HG02938 (cell line): ENCODE data around the gene PPP3CA.
"Not testable (repeated sequence)": the region's sequence is repeated elsewhere in the genome, so short reads cannot be mapped to it uniquely, and the experiment has no call there.

Experiments
- ATAC-seq: cut with Tn5 transposase; IDR thresholded peaks from one replicate; pipeline ENCODE4 v1.9.1; 2021; ENCODE audit warnings: mild to moderate bottlenecking, moderate library complexity; ENCODE audit not compliant: unreplicated experiment

PPP3CA gene

DNA sequence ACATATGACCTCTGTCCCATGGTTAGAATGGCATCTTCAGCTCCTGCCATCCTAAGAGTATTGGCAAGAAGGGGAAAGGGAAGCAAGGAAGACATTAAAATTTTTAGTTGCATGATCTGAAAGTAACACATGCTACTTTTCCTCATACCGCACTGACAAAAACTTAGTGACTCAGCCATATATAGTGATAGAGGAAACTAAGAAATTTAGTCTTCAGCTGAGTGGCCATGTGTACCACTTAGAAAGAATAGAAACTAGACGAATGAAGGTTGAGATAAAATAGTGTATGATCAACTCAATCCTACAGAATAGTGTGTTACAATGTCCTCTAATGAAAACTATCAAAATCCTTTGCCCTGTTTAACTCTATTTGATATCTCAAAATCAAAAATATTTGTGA, 164.1 kb downstream of the PPP3CA start:
- peak; percentile 71 for ATAC-seq

DNA sequence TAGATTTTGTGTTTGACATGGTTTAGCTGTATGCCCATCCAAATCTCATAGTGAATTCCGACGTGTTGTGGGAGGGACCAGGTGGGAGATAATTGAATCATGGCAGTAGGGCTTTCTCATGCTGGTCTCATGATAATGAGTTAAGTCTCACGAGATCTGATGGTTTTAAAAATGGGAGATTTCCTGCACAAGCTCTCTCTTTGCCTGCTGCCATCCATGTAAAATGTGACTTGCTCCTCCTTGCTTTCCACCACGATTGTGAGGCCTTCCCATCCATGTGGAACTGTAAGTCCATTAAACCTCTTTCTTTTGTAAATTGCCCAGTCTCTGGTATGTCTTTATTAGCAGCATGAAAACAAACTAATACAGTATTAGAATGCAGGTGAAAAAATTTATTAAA, 164.6 kb downstream of the PPP3CA start:
- ATAC-seq: not testable (repeated sequence)

DNA sequence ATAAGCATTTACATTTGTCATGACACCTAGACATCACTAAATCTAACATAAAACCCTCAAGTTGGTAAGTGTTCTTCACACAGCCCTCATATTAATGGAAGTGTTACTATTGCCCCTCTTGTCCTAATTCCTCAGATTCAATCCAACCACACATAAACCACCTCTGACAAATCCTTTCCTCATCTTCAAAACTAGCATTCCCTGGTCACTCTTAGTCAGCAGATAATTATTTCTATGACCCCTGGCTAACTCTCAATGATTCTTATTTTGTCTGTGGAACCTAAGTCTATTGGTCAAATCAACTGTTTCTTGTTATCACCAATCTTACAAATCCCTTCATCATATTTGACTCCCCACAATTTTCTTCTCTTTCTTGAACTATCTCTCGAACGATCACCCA, 168.6 kb downstream of the PPP3CA start:
- ATAC-seq: no peak

DNA sequence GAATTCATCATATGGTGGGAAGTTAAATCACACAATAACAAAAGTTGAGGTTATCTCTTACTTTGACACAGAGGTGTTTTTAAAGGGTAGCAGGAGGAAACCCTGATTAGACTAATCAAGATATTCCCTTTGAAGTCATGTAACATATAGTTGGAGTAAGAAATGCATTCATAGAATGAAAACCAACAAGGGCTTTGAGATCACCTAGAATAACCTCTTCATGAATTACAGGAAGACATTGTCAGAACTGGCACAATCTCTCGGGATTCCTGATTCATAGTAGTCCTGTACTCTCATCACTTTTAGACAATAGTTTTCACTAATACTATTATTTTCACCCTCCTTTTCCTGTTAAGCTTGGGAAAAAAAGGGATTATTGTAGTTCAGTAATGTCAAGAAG, 170.2 kb downstream of the PPP3CA start:
- ATAC-seq: no peak

DNA sequence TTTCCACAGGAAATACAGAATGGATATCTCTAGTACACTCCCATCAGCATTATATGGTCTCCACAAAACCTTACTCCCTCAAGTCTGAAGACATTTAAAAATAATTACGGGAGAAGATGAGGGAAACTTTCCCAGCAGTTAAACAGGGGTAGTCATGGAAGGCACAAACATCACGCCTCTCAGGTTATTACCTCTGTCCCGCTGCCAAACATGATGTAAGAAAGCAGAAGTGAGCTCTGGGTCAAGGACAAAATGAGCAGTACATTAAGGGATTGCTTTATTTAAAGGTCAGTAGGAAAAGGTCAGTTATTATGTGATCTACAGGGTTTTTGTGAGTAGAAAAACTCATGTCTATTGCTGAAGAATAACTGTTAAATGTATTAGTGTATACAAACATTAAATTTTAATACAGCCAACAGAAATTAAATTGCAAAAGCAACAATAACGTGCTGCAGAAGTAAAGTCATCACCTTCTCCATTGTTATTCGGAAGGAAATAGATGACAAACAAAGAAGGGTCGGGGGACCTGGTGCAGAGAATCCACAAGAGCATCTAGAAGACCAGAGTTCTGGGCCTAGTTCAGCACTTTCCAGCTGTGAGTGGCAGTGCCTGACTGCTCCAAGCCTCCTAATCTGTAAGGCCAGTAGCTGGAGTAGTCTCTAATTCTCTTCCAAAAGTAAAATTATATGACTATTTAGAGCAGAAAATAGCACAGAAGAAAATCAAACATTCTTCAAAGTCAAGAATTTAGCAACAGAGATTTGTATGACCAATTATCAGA, 171.2 kb downstream of the PPP3CA start:
- no peak for ATAC-seq

DNA sequence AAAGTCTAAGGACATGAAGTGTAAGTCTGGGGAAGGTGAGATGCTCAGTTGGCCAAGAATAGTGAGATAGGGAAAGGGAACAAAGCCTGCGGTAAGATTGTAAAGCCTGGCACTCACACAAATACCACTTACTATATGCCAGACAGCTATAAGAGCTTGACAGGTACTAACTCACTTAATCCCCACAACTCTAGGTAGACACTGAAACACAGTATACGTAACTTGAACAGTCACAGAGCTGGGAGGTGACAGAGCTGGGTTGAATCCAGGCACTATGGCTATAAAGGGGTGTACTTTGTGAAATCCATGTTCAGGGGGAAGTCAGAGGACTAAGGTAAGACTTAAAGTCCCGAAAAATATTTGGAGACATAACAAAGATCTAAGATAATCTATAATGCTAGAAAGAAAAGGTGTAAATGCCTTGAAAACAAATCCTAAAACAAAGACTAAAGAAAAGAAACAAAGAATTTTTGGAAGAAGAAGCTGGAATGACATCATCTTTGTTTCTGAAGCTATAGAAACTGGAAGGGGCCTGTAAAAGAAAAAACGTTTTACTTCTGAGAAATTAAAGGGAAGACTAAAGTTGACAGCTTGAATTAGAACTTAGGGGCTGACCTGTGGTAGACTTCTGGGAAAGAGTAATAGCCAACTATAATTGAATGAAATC, 172.5 kb downstream of the PPP3CA start:
- ATAC-seq: no peak

DNA sequence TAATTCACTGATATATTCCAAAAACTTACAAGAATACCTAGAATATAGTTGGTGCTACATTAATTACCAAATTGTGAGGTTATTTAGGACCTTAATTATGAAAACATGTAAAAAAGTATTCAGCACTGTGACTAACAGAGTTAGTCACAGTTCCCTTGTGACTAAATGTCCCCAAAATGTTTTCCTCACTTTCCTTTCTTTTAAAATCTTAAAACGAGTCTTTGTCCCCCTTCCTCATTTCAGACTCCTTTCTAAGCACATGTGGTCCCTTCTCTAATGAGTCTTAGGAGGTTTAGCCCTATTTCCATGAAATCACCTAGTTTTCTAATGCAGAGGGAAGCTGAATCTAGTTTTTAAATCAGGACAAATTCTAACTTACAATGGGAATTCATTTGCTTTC, 175.0 kb downstream of the PPP3CA start:
- ATAC-seq: no peak

DNA sequence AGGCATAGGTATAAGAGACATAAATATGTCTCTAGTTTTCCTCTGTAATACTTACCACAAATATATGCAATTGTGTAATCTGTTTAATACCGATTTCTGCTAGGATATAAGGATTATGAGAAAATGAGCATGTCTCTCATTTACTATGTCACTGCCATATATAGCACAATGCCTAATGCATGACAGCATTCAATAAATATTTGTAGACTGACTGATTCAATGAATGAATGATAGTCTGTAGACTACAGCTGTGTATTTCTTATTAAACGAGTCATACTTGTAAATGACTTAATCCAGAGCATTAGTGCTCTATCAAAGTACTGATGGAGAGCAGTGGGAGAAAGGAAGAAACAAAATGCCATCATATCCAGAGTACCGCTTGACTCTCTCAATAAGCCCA, 175.6 kb downstream of the PPP3CA start:
- ATAC-seq: no peak

DNA sequence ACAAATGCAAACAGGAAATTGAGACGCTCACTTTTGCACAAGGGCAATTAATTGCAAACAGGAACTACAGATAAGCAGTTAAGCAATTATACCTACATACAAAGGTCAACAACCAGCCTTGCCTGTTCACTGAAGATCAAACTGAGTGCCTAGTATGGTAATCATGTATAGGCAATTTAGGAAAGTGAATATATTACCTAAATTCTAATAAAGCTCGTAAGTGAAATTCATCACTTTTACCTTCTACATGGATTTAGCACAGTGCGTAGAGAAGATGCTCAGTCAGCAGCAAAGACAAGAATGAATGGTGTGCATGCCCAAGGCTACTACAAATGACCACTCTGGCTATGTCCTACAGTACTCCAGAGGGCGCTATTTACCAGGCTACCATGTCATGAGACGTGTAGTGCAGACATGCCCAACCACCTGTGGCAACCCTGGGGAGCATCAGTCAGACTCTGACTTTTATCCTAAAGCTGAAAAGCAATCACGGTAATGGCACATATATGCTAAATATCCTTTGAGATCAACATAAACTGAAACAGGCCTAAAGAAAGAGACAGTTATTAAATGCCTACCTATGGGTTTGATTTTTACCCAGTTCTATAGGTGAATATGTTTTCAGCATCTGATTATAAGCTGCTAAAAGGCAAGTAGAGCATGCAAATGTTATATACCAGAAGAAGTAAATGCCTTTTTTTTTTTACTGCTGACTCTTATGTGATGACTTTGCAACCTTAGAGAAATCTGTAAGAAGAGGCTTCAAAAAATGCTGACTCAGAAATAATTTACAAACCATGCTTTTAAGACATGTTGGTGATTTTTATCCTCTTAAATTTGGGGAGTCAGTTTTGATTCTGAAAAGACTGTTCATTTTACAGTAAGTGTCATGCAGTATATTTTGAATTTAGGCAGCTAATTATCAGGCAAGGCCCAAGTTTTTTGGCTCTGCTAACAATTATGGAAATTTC, 178.0 kb downstream of the PPP3CA start:
- ATAC-seq: peak; percentile 100

DNA sequence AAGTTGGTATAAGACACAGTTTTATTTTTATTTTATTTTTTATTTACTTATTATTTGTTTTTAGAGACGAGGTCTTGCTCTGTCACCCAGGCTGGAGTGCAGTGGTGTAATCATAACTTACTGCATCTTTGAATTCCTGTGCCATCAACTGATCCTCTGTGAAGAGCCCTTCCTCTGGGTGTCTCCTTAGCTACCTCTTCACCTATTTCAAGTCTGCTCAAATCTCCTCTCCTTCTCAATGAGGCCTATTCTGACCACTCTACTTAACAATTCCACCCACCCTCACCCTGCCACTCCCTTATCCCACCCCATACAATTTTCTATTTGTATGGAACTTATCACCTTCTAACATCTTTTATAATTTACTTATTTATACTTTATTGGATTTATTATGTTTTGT, 183.4 kb downstream of the PPP3CA start:
- ATAC-seq: no peak

DNA sequence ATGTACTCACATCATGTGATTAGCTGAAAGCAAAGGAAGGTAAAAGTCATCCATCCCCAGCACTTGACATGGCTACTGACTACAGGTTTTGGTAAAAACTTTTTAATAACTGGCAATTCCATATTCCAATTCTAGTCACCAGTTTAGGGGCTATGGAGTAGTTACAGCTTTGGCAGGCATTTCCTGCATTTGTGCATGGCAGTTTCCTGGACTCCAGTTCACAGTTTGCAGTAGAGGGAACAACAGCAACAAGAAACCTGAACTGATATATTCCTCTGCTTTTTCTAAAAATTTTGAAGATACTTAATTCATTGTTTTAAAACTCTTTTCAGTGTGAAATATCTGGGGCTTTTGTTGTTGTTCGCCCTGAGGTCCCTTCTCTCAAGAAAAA, 184.3 kb downstream of the PPP3CA start:
- ATAC-seq: no peak

DNA sequence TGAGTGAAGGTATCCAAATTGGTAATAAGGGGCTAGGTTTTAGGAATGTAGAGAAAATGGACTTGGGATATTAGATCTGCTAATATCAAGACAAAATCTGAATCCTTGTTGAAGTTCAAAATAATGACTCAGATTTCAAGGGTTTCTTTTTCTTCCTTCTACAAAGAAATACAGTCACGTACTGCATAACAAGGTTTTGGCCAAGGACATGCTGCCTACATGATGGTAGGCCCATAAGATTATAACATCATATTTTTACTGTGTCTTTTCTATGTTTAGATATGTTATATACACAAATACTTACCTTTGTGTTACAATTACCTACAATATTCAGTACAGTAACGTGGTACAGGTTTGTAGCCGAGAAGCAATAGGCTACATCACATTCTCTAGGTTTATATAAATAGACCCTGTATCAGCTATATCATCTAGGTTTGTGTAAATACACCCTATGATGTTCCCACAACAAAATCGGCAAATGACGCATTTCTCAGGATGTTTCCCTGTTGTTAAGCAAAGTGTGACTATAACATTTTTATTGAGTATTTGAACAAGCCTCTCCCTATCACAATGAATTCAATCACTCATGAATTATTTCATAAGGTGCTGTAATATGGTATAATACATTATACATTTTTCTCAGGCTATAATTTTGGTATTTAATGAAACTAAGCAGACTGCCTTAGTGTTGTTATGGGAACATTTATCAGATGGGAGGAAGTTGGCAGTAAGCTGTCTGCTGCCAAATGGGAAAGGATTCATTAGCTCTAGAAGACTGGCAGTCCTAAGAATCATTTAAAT, 186.3 kb downstream of the PPP3CA start:
- no peak for ATAC-seq

DNA sequence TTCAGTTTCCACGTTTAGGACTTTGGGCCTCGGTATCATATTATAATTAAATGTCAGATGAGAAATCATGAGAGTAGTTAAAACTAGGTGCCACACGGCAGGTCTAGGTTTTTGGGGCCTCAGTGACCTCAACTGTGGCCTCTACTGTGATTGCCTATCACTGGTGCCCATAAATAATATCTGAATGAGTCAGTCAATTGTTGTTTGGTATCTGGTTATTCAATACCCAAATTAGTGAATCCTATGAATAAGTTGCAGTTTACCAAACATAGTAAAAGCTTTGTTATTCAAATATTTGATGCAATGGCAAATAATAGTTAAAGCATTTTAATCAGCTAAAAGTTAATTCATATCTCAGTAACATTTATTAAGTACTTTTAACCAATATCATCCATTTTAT, 188.8 kb downstream of the PPP3CA start:
- ATAC-seq: no peak

DNA sequence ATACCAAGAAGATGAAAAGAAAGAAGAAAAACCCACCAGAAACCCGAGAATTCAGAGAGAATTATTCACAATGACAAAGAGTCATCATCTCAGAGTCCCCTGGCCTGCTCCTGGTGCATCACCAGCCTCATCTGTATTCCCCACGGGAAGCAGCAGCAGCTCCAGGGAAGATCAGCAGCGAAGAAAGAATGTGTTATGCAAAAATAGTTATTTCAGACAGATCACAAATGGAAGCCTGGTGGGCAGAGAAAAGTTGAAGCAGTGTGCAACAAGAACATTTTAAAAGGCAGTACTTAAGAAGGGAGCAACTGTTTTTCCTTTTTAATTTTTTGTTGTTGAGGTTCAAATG, 189.2 kb downstream of the PPP3CA start:
- no peak for ATAC-seq

DNA sequence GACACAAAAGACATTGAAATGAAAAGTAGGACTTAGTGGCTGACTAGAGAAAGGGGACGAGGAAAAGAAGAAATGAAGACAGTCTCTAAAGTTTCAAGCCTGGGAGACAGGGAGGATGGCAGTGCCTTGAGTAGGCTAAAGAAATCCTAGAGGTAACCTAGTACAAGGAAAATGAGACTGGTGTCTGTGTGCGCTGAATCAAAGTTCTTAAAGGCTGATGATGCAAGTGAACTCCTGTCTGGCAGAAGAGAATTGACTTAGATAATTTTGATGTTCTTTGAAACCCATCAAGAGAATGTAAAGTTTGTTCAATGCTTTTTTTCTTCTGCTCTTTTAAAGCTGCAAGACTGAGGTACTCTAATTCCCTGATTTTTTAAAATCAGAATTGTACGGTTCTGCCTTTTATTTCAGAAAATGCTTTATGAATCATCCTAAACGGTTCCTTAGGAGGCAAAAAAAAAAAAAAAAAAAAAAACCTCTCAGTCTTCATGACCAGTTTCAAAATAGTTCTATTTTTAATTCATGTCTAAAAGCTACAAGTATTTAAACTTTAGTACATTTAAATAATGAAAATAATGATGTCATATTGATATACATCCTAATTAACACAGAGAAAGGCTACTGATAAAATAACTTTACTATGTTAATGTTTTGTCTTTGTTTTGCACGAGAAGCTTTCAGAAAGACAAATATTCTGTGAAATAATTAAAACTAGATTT, 189.8 kb downstream of the PPP3CA start:
- ATAC-seq: no peak

DNA sequence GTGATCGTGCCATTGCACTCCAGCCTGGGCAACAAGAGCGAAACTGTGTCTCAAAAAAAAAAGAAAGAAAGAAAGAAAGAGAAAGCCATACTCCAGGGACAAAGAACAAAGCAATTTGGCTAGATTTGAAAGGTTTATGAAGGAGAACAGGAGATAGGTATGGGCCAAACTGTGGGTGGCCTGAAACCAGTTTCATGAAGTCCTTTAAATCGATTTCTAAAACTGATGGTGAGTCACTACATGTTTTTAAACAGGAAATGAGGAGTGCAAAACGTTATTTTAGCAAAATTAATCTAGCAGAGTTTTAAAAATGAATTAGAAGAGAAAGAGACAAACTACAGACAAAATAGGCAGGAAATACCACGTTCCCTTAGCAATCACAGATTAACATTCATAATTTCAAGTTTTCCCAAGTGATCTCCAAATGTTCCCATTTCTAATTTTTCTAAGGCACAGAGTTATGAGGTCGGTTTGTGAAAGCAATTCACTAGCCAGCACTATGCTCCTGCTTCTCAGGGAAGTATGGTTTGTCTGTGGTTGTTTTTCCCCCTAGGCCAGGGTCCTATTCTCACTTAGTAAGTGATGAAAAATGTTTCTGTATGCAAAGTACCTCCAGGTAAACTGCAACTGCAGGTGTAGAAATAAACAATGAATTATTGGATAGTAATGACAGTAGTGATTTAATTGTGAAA, 190.6 kb downstream of the PPP3CA start:
- no peak for ATAC-seq

DNA sequence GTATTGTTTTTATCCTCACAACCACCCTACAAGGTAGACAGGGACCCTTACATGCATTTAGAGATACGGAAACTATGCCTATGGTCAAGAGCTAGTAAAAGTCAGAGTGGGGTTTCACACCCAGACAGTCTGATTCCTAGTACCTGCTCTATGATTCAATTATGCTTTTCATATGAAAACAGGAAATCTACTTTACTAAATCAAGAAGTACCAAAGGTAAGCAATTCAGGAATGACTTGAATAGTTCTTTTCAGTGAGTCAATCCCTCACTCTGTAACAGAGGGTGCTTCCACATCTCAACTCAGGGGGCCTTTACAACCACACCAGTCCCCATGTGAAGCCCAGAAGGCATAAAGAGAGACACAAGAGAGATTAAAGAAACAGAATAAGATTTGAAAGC, 191.4 kb downstream of the PPP3CA start:
- ATAC-seq: no peak

DNA sequence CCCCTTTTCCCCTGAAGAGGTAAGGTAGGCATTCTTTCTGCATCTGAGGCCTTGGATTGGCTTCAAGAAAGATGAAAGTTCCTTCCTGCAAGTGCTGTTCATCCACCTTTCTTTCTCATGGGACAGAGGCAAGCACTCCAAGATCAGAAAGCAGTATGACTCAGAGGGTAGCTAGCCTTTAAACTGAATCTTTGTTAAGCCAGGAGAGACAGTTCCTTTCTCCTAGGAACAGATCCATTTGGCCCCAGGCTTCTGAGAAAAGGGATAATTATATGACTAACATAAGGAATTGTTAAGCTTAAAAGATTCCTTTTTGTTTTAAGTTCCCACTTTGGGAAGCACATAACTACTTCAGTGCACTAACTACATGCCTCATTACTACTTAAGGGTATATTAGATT, 192.0 kb downstream of the PPP3CA start:
- ATAC-seq: no peak

DNA sequence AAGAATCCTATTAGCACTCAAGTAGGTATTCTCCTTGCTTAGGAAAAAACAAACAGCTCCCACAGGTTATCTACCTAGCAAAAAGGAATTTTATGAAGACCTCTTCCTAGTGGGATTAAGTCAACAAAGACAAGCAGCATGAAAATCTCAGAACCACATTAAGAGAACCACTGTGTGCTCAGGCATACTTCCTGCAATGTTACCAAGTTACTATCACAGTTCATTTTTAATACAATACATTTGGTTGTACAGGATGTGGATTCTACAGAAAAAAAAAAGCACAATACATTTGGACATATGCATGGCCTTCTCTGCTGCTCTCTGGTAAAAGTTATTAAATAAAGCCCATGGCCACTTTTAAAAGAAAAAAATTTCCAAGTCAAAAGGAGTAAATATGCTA, 193.7 kb downstream of the PPP3CA start:
- no peak for ATAC-seq

DNA sequence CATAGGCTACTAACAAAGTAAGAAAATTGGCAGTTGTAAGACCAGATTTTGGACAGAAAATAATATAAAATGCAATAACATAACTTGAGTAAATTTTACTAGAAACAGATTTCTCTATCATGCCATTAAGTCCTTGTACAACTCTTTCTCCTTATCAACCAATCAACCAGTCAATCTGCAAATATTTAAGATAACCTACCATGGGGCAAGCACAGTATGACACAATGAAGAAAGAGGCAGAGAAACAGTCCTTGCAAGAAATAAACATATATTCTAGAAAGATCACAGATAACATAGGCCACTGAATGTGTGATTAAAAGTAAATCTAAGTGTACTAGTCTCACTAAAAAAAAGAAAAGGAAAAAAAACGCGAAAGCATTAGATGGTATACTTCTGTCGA, 194.8 kb downstream of the PPP3CA start:
- ATAC-seq: no peak
